ENCODE results near the gene LUZP1. TPM values are rescaled to one million over a fixed set of nuclear protein-coding genes. Genes with fewer than 3 reads are reported as not detected.

LUZP1 gene
- total RNA-seq, 2 donors from 2014 or later = 31.9 to 35.4 TPM

- intact Hi-C loops (cut with DNase I) = no loop called here
- DNase-seq (ENCODE audit: low spot score) = no peak
Observed at GRCh38 chr1:23124259-23125026, 44.2 kb downstream of the LUZP1 start.

- no peak for DNase-seq (ENCODE audit: low spot score)
- intact Hi-C loops (cut with DNase I) = no loop called here
Observed at GRCh38 chr1:23123528-23123927, 45.1 kb downstream of the LUZP1 start.

- DNase-seq (ENCODE audit: low spot score) = no peak
- intact Hi-C loops (cut with DNase I) = no loop called here
Observed at GRCh38 chr1:23122796-23123195, 45.9 kb downstream of the LUZP1 start.

GRCh38 chr1:23122023-23122748, 46.5 kb downstream of the LUZP1 start:
- intact Hi-C loops (cut with DNase I) = no loop called here
- no peak for DNase-seq (ENCODE audit: low spot score)

- intact Hi-C loops (cut with DNase I) = no loop called here
Observed at GRCh38 chr1:23120383-23120782, 48.3 kb downstream of the LUZP1 start.

GRCh38 chr1:23118957-23119792, 49.5 kb downstream of the LUZP1 start:
- DNase-seq (ENCODE audit: low spot score) = no peak
- intact Hi-C loops (cut with DNase I) = no loop called here

More at GRCh38 chr1:23120383-23120782, 48.3 kb downstream of the LUZP1 start:
- DNase-seq (ENCODE audit: low spot score) = no peak

GRCh38 chr1:23118407-23118806, 50.2 kb downstream of the LUZP1 start:
- DNase-seq (ENCODE audit: low spot score) = no peak

GRCh38 chr1:23116921-23117699, 51.5 kb downstream of the LUZP1 start:
- no peak for DNase-seq (ENCODE audit: low spot score)
- intact Hi-C loops (cut with DNase I) = no loop called here

More at GRCh38 chr1:23118407-23118806, 50.2 kb downstream of the LUZP1 start:
- intact Hi-C loops (cut with DNase I) = no loop called here

GRCh38 chr1:23116216-23116836, 52.3 kb downstream of the LUZP1 start:
- intact Hi-C loops (cut with DNase I) = no loop called here
- no peak for DNase-seq (ENCODE audit: low spot score)

GRCh38 chr1:23114424-23115079, 54.1 kb downstream of the LUZP1 start:
- intact Hi-C loops (cut with DNase I) = no loop called here
- DNase-seq (ENCODE audit: low spot score) = no peak

- no peak for DNase-seq (ENCODE audit: low spot score)
- intact Hi-C loops (cut with DNase I) = no loop called here
Observed at GRCh38 chr1:23111600-23112535, 56.8 kb downstream of the LUZP1 start.

GRCh38 chr1:23110391-23110790, 58.3 kb downstream of the LUZP1 start:
- DNase-seq (ENCODE audit: low spot score) = no peak
- intact Hi-C loops (cut with DNase I) = no loop called here

- intact Hi-C loops (cut with DNase I) = no loop called here
- DNase-seq (ENCODE audit: low spot score) = no peak
Observed at GRCh38 chr1:23108918-23109533, 59.6 kb downstream of the LUZP1 start.

GRCh38 chr1:23103001-23103889, 65.4 kb downstream of the LUZP1 start:
- no peak for DNase-seq (ENCODE audit: low spot score)
- intact Hi-C loops (cut with DNase I) = loop anchor here in 1 of 2 donors (5.0 kb wide), 1 partner anchor 79 kb away; no protein-coding TSS in a partner anchor

- intact Hi-C loops (cut with DNase I) = loop anchor here in 1 of 2 donors (5.0 kb wide), 1 partner anchor 80 kb away; no protein-coding TSS in a partner anchor
- no peak for DNase-seq (ENCODE audit: low spot score)
Observed at GRCh38 chr1:23102289-23102688, 66.4 kb downstream of the LUZP1 start.
